COLO668 (cell line): ENCODE data around the gene APEH.
"Not testable (repeated sequence)": the region's sequence is repeated elsewhere in the genome, so short reads cannot be mapped to it uniquely, and the experiment has no call there.

Experiments used
- DNase-seq: peaks from one replicate; lab custom pipeline; 2025; ENCODE audit not compliant: unreplicated experiment; lab: John Stamatoyannopoulos, UW

The APEH gene

GRCh38 chr3:49667701-49668413, 6.3 kb upstream of the APEH start:
- no peak for DNase-seq

GRCh38 chr3:49668414-49668797, 5.7 kb upstream of the APEH start:
- DNase-seq, result no peak

GRCh38 chr3:49668861-49669260, 5.3 kb upstream of the APEH start:
- no peak for DNase-seq

- DNase-seq, result no peak
These were observed 4.8 kb upstream of the APEH start for GRCh38 chr3:49669352-49669751.

- no peak for DNase-seq
These were observed 3.2 kb upstream of the APEH start for GRCh38 chr3:49670940-49671290.

GRCh38 chr3:49671291-49672288, 2.6 kb upstream of the APEH start:
- DNase-seq, result no peak

GRCh38 chr3:49673121-49673714, 933 bp upstream of the APEH start:
- DNase-seq, result no peak

GRCh38 chr3:49674497-49674983, 389 bp downstream of the APEH start:
- no peak for DNase-seq

GRCh38 chr3:49675912-49676311, 1.8 kb downstream of the APEH start:
- DNase-seq, result no peak

- DNase-seq, result no peak
These were observed 6.5 kb downstream of the APEH start for GRCh38 chr3:49680493-49681231.

- no peak for DNase-seq
These were observed 7.0 kb downstream of the APEH start for GRCh38 chr3:49681232-49681522.

GRCh38 chr3:49681543-49681942, 7.4 kb downstream of the APEH start:
- DNase-seq, result no peak

GRCh38 chr3:49683162-49683561, 9.0 kb downstream of the APEH start:
- DNase-seq, result no peak

GRCh38 chr3:49684453-49684852, 10.3 kb downstream of the APEH start:
- DNase-seq, result not testable (repeated sequence)

- DNase-seq, result not testable (repeated sequence)
These were observed 11.0 kb downstream of the APEH start for GRCh38 chr3:49685103-49685502.

- DNase-seq, result not testable (repeated sequence)
These were observed 11.7 kb downstream of the APEH start for GRCh38 chr3:49685846-49686245.

- DNase-seq, result not testable (repeated sequence)
These were observed 12.2 kb downstream of the APEH start for GRCh38 chr3:49686346-49686745.

- DNase-seq, result not testable (repeated sequence)
These were observed 12.7 kb downstream of the APEH start for GRCh38 chr3:49686769-49687423.

GRCh38 chr3:49687424-49687795, 13.3 kb downstream of the APEH start:
- not testable (repeated sequence) for DNase-seq

GRCh38 chr3:49688338-49689045, 14.3 kb downstream of the APEH start:
- DNase-seq, result not testable (repeated sequence)
